Left ventricle myocardium inferior (tissue), 1 donor: Measurements from ENCODE around the gene TBC1D22A. TPM values are rescaled to one million over a fixed set of nuclear protein-coding genes. Genes with fewer than 3 reads are reported as not detected.
A peak's percentile ranks its signal among the peaks of the same experiment; 100 is the strongest.

Experiments used
- DNase-seq: peaks from one replicate; pipeline ENCODE4 v3.0.0-alpha.2; 2020
- H3K27ac ChIP-seq: fragments of 200-600 bp; replicated peaks from 2 replicates; pipeline ENCODE4 v1.8.0; 2021
- H3K27me3 ChIP-seq: fragments of 200-600 bp; 2 replicates; pipeline ENCODE4 v1.8.0; 2021; ENCODE audit warnings: low read depth
- H3K36me3 ChIP-seq: fragments of 200-600 bp; 2 replicates; pipeline ENCODE4 v1.8.0; 2021
- H3K4me1 ChIP-seq: fragments of 200-600 bp; 2 replicates; pipeline ENCODE4 v1.8.0; 2021
- H3K4me3 ChIP-seq: fragments of 200-600 bp; 2 replicates; pipeline ENCODE4 v1.8.0; 2021; ENCODE audit warnings: mild to moderate bottlenecking, moderate library complexity
- H3K9me3 ChIP-seq: fragments of 200-600 bp; replicated peaks from 2 replicates; pipeline ENCODE4 v1.8.0; 2021
- CTCF ChIP-seq: fragments of 200-600 bp; IDR thresholded peaks from 2 replicates; pipeline ENCODE4 v1.8.0; 2021; ENCODE audit warnings: antibody characterized with exemption, mild to moderate bottlenecking, borderline replicate concordance
- intact Hi-C: fragments of 100-400 bp; cut with micrococcal nuclease; formaldehyde crosslinking; loops from one replicate; pipeline ENCODE4 v1.11.0; 2022
- total RNA-seq: library from RNA; stranded (reverse); fragmentation: NEBNext Ultra II Directional; extraction: Animal tissue kit (Norgen Biotek cat#: 25700); gene quantifications from one replicate; pipeline ENCODE4 v1.2.1, GENCODE V29; 2021
- donor health status: DM: no; HTN: yes; CAD: no; lungs with severe emphysema.

The TBC1D22A gene
- total RNA-seq, 1 donor from 2014 or later, result 16.2 TPM

- H3K4me3 ChIP-seq, result no peak overlapping the region
- H3K27me3 ChIP-seq, result no peaks in the 10 kb centered on the region
- intact Hi-C loops, result no loop called here
- H3K4me1 ChIP-seq, result peaks cover 26% of the 10 kb centered on the region
- H3K27ac ChIP-seq, result no peak overlapping the region
- TF ChIP-seq CTCF, result no peak
- H3K36me3 ChIP-seq, result peaks cover 56% of the 10 kb centered on the region
- no peak for DNase-seq
- H3K9me3 ChIP-seq, result no peaks in the 10 kb centered on the region
These were observed 37.2 kb downstream of the TBC1D22A start for GRCh38 chr22:46799626-46800025.

- no peaks in the 10 kb centered on the region for H3K27me3 ChIP-seq
- H3K4me1 ChIP-seq, result peaks cover 26% of the 10 kb centered on the region
- no peak for DNase-seq
- no peak overlapping the region for H3K4me3 ChIP-seq
- TF ChIP-seq CTCF, result no peak
- no peaks in the 10 kb centered on the region for H3K9me3 ChIP-seq
- peaks cover 51% of the 10 kb centered on the region for H3K36me3 ChIP-seq
- H3K27ac ChIP-seq, result no peak overlapping the region
- intact Hi-C loops, result no loop called here
These were observed 37.8 kb downstream of the TBC1D22A start for GRCh38 chr22:46800102-46800857.

GRCh38 chr22:46801331-46801811 lies 38.9 kb downstream of the TBC1D22A start:
- TF ChIP-seq CTCF, result no peak
- no peaks in the 10 kb centered on the region for H3K27me3 ChIP-seq
- no peak overlapping the region for H3K27ac ChIP-seq
- intact Hi-C loops, result no loop called here
- H3K4me1 ChIP-seq, result peaks cover 26% of the 10 kb centered on the region
- H3K36me3 ChIP-seq, result peaks cover 45% of the 10 kb centered on the region
- no peak for DNase-seq
- no peak overlapping the region for H3K4me3 ChIP-seq
- H3K9me3 ChIP-seq, result no peaks in the 10 kb centered on the region

- no peak for TF ChIP-seq CTCF
- Histone ChIP-seq H3K36me3 (peaks cover 49% of the 10 kb centered on the region), H3K27ac (no peak overlapping the region), H3K4me3 (no peak overlapping the region), H3K4me1 (peaks cover 26% of the 10 kb centered on the region), H3K27me3 (no peaks in the 10 kb centered on the region), H3K9me3 (no peaks in the 10 kb centered on the region)
- no peak for DNase-seq
- intact Hi-C loops, result no loop called here
These were observed 39.6 kb downstream of the TBC1D22A start for GRCh38 chr22:46801826-46802607.

DNA sequence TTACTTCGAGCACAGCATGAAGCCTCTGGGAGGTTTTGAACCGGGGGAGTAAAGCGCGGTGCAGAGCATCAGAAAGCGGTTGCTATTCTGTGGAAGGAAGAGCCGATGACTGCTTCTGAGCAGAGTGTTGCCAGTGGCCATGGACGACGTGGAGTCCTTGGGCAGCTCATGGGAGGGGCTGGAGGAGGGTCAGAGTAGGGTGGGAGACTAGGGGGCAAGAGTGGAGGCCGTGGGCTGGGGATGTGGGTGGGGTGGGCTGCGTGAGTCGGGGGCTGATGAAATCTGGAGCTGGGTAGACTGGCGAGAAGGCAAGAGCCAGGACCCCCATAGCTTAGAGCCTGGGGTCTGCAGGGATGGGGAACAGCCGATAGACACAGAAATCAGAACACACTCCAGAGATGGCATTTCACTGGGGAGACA lies 40.2 kb downstream of the TBC1D22A start:
- Histone ChIP-seq H3K36me3 (peaks cover 48% of the 10 kb centered on the region), H3K4me1 (peaks cover 26% of the 10 kb centered on the region), H3K27ac (peak overlapping the region; percentile 50), H3K4me3 (no peak overlapping the region), H3K9me3 (no peaks in the 10 kb centered on the region), H3K27me3 (no peaks in the 10 kb centered on the region)
- intact Hi-C loops, result no loop called here
- no peak for DNase-seq
- no peak for TF ChIP-seq CTCF
